NCI-H524 (cell line): Measurements from ENCODE around the gene MARCHF5.
"Not testable (repeated sequence)": the region's sequence is repeated elsewhere in the genome, so short reads cannot be mapped to it uniquely, and the experiment has no call there.

Source experiments
- DNase-seq, 2 experiments: peaks; one replicate each; lab custom pipeline; 2025; lab: John Stamatoyannopoulos, UW

The MARCHF5 gene

GRCh38 chr10:92305133-92306072 lies 14.4 kb downstream of the MARCHF5 start:
- no peak for DNase-seq

- DNase-seq = no peak
These were observed 18.3 kb downstream of the MARCHF5 start for GRCh38 chr10:92309272-92309671.

GRCh38 chr10:92313750-92314149 lies 22.8 kb downstream of the MARCHF5 start:
- no peak for DNase-seq

DNA sequence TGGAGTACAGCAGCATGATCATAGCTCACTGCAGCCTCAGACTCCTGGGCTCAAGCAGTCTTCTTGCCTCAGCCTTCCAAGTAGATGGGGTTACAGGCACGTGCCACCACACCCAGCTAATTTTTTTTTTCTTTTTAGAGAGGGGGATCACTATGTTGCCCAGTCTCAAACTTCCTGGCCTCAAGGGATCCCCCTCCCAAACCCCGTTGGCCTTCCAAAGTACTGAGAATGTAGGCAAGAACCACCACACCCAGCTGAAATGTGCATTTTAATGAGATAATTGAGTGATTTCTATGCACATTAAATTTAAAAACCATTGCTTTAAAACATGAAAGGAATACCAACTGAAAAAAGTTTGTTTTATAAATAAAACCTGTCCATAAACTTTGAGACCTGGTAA lies 25.6 kb downstream of the MARCHF5 start:
- no peak for DNase-seq

DNA sequence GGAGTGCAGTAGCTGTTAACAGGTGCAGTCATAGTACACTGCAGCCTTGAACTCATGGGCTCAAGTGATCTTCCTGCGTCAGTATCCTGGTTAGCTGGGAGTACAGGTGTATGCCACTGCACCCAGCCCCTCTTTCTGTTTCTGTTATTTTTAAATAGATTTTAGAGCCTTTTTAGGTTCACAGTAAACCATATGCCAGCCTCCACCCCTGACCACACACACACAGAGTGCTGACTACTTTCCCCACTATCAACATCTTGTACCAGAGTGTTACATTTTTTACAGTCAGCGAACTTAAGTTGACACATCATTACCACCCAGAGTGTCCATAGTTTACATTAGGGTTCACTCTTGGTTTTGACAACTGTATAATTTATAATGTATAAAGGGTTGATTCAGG lies 32.1 kb downstream of the MARCHF5 start:
- no peak for DNase-seq

DNA sequence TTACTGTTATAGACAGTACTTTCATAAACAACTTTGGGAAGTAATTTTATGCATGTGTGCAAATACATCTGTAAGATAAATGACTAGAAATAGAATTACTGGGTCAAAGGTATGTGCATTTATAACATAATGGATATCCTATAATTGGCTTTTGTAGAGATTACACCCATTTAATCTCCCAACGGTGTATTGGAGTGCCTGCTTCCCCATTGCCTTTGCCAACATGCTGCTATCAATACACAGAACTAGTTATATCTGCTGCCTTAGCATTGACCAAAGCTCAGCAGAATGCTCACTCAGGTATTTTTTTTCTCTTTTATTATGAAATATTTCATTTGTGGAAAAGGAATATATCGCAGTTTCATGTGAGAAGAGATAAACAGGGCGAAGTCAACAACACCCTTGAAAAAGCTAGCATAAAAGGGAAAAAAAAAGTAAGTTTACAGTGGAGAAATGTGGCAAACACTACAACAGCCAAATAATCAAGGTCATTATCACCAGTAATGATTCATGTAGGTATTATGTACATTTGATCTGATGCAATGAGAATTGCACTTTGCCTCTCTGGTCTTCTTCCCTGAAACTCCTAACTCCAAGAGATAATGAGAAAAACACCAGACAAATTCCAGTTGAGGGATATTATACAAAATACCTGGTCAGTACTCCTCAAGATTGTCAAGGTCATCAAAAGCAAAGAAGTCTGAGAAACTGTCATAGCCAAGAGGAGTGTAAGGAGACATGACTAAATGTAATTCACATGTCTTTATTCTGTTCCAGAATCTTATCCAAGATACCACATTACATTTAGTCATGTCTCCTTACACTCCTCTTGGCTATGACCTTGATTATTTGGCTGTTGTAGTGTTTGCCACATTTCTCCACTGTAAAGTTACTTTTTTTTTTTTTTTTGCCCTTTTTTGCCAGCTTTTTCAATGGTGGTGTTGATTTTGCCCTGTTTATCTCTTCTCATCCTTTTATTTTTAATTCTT lies 36.8 kb downstream of the MARCHF5 start:
- DNase-seq = no peak

- DNase-seq = no peak
These were observed 38.0 kb downstream of the MARCHF5 start for GRCh38 chr10:92328993-92329392.

GRCh38 chr10:92329927-92330326 lies 39.0 kb downstream of the MARCHF5 start:
- DNase-seq = not testable (repeated sequence)

DNA sequence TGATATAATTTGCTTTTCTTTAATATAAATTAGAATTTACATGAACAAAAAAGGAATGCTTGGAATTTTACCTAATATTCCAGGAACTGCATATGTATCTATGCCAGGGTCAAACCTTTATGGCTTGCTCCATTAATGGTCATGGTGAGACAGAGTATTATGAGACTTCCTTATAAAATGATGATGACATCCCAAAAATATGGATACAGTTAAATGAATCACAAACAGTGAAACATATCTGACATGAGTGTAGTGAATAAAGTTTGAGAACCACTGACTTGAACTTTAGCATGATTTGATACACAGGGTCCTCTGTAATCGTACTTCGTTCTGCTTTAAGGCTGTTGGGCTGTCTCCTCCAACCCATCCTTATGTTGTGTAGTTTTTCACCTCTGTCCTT lies 51.8 kb downstream of the MARCHF5 start:
- DNase-seq = no peak

DNA sequence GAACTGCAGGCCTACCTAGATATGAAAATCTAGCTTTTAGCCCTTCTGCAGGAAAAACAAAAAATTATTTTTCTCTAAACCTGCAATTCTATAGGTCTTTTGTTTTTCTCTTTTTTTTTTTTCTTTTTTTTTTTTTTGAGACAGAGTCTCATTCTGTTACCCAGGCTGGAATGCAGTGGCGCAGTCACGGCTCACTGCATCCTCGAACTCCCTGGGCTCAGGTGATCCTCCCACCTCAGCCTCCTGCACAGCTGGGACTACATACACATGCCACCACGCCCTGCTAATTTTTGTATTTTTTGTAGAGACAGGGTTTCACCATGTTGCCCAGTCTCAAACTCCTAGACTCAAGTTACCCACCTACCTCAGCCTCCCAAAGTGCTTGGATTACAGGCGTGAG lies 54.6 kb downstream of the MARCHF5 start:
- DNase-seq = not testable (repeated sequence)

- DNase-seq = not testable (repeated sequence)
These were observed 56.2 kb downstream of the MARCHF5 start for GRCh38 chr10:92347035-92347676.

GRCh38 chr10:92350411-92350810 lies 59.4 kb downstream of the MARCHF5 start:
- DNase-seq = no peak

DNA sequence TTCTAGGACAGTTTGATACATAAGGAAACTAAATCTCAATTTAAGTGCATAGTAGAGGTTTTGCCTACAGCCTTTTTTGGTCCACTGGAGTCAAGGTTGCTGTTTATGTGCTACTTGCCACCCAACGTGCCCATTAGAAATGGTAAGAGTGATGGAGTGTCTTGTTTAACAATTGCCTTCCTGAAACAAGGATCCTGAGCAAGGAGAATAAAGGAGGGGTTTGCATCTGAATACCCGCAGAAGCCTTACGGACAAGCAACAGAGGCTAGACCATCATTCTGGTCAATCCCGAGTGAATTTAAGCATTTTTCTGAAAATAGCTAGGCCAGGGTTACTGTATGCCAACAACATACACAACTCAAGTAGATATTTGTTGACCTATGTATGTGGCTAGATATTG lies 63.6 kb downstream of the MARCHF5 start:
- DNase-seq = no peak

DNA sequence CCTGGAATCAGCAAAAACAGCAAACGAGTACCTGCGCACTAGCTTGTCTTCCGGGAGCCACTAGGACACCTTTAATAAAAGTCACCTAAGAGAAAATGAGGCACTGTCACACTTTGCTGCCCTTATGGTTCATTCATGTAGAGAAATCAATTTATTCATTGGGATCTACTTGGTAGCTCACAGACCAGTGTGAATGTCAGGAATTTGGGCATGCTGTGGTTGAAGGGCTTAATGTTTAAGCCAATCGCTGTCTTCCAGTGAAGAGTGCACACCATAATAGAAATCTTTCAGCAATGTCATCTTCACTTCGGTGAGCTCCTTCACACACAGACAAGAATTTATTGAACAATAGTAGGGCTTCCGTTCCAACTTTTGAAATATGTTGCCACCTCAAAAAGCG lies 65.1 kb downstream of the MARCHF5 start:
- no peak for DNase-seq

DNA sequence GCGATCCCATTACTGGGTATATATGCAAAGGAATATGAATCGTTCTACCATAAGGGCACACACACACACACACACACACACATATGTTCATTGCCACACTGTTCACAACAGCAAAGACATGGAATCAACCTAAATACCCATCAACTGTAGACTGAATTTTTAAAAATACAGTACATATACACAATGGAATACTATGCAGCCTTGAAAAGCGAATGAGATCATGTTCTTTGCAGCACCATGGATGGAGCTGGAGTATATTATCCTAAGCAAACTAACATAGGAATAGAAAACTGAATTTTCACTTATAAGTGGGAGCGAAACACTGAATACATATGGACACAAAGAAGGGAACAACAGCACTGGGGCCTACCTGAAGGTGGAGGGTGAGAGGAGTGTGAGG lies 72.5 kb downstream of the MARCHF5 start:
- no peak for DNase-seq

GRCh38 chr10:92366412-92367021 lies 75.5 kb downstream of the MARCHF5 start:
- no peak for DNase-seq

DNA sequence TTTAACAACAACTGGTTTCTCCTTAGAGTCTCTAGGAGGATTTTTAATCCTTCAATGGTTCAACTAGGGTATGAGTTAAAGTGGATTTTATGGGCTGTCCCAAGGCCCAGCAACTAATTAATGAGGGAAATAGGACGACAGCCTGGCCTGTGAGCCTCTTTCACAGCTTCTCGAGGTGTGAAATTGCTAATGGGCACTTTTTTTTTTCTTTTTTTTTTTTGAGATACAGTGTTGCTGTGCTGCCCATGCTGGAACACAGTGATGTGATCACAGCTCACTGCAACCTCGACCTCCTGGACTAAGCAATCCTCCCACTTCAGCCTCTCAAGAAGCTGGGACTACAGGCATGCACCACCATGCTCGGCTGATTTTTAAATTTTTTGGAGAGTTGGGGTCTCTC lies 87.0 kb downstream of the MARCHF5 start:
- DNase-seq = no peak

DNA sequence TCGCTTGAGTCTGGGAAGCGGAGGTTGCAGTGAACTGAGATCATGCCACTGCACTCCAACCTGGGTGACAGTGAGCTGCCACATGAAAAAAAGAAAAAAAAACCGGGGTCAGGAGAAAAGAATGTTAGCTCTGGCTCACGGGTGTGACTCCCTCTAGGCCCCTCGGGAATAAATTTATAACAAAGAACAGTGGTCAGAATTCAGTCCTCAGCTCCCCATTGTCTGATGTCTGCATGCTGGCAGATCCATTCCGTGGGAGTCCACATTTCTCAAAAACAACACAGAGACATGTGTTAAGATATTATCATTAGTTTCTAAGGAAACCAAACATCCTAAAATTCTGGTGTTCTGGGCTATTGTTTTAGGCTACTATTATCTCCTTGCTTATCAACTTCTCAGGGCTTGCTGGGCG lies 90.6 kb downstream of the MARCHF5 start:
- DNase-seq = no peak

DNA sequence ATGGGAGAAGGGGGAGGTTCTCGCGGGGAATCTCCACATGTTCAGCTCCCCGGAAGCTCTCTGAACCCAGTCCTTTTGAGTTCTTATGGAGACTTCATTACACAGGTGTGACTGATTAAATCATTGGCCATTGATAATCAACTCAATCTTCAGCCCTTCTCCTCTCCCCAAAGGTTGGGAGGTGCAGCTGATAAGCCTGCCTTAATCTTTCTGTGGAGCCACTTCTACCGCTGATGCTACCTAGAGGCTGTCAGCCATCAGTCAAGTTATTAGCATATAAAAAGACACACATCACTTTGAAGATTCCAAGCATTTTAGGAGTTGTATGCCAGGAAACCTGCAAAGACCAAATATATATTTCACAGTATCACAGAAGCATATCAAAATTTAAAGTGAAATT lies 91.7 kb downstream of the MARCHF5 start:
- no peak for DNase-seq

DNA sequence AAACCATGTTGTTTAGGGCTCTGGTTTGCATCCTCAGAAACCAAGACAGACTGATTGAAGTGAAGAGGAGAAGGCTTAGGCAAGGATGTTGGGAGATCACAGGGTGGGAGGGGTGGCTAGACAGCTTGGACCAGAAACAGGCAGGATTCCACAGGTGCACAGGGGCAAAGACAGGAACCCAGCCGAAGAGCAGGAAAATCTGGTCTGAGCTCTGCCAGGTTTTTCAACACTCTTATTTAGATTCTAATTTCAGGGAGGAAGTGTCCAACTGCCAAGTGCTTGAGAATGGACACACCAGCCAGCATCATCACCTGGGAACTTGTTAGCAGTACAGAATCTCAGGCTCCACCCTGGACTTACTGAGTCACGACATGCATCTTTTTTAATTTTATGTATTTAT lies 93.8 kb downstream of the MARCHF5 start:
- no peak for DNase-seq

DNA sequence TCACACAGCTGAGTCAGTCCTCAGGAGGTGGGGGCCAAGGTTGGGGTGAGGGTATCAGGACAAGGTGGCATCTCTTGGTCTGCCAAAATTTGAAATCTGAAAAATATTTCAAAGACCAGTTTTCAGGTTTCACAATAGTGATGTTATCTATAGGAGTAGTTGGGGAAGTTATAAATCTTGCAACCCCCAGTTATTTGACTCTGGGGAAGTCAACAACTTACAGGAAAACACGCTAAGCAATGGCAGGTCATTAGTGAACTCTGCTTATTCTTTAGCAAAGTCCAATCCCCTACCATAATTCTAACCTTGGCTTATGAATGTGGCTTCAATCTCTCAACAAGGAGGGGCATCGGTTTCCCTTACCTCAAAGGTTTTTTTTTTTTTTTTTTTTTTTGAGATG lies 94.9 kb downstream of the MARCHF5 start:
- DNase-seq = no peak
